ENCODE measurements around the gene MYOM1. TPM values are rescaled to one million over a fixed set of nuclear protein-coding genes. Genes with fewer than 3 reads are reported as not detected.

Gene MYOM1
- total and polyA plus RNA-seq, 2 donors (not counting 3 experiments of a cell fraction or from before 2014, with no cell fraction given), result 0.08 TPM; not detected in 1

GRCh38 chr18:3086871-3087270, 132.9 kb downstream of the MYOM1 start:
- no TSS peak for BruUV-seq (replicated peaks)
- CTCF ChIA-PET, result interaction anchor here (0.9 to 4.5 kb wide), 2 partner anchors 24 to 65 kb away, joined by 3 to 39 read pairs; no protein-coding TSS in a partner anchor
- no peaks in the 10 kb centered on the region for H3K79me2 ChIP-seq (ENCODE audit: control insufficient read depth, insufficient read depth, low read length)
- FAIRE-seq (no peak), DNase-seq (ENCODE audit: low read depth, low spot score) (no peak)
- H3K27me3 ChIP-seq (ENCODE audit: control insufficient read depth in 2 of 2, insufficient read depth in 2 of 2, low read length in 2 of 2), result no peaks in the 10 kb centered on the region
- no peak overlapping the region for H3K9ac ChIP-seq (replicated peaks; ENCODE audit: extremely low read depth, insufficient read depth, low read length)
- intact Hi-C loops (cut with micrococcal nuclease) (no loop called here), dilution Hi-C loops (cut with MboI; ENCODE audit: extremely low pct_ligation_motif_present, low sequenced_read_pairs) (no loop called here)
- H3K9me1 ChIP-seq (replicated peaks; ENCODE audit: control insufficient read depth, extremely low read depth, insufficient read depth, low read length), result no peaks in the 10 kb centered on the region
- H3K4me1 ChIP-seq (ENCODE audit: control insufficient read depth, extremely low read depth, insufficient read depth, low read length), result peaks cover 27% of the 10 kb centered on the region
- no peak overlapping the region for H3K27ac ChIP-seq (ENCODE audit: insufficient read depth, low read depth, low read length)
- no peaks in the 10 kb centered on the region for H3K36me3 ChIP-seq (ENCODE audit: control insufficient read depth in 2 of 2, extremely low read depth in 1 of 2, insufficient read depth in 2 of 2, low read length in 2 of 2)
- TF ChIP-seq POLR2A (IDR thresholded peaks at IDR 0.05; ENCODE audit: low read depth, low read length) (no peak), JUN (IDR thresholded peaks at IDR 0.05; ENCODE audit: borderline replicate concordance, insufficient read depth, insufficient read length, low read depth) (no peak), GATA2 (IDR thresholded peaks at IDR 0.05; ENCODE audit: insufficient read depth, insufficient read length, low read depth, low read length) (no peak), MYC (IDR thresholded peaks at IDR 0.05; ENCODE audit: low read depth, low read length) (no peak), CTCF (IDR thresholded peaks at IDR 0.05; ENCODE audit: extremely low read depth in 1 of 2, insufficient read depth in 1 of 2, low read depth in 1 of 2, low read length in 2 of 2) (no peak), EZH2 (IDR thresholded peaks at IDR 0.05; ENCODE audit: borderline replicate concordance, low read depth, low read length, severe bottlenecking) (no peak), FOS (IDR thresholded peaks at IDR 0.05; ENCODE audit: borderline replicate concordance, insufficient read depth, low read length) (no peak), POLR2AphosphoS5 (IDR thresholded peaks at IDR 0.05; ENCODE audit: insufficient read depth, low read depth, low read length) (no peak)
- TF ChIP-seq, protein P1, sequence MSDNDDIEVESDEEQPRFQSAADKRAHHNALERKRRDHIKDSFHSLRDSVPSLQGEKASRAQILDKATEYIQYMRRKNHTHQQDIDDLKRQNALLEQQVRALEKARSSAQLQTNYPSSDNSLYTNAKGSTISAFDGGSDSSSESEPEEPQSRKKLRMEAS (IDR thresholded peaks at IDR 0.05; ENCODE audit: insufficient read depth, insufficient read length), result no peak
- no peaks in the 10 kb centered on the region for H4K20me1 ChIP-seq (replicated peaks; ENCODE audit: control insufficient read depth, extremely low read depth, insufficient read depth, low read length)
- H2AFZ ChIP-seq (ENCODE audit: low read depth, low read length), result no peak overlapping the region
- no peak overlapping the region for H3K4me3 ChIP-seq (replicated peaks in 1 of 3; ENCODE audit: insufficient read depth in 1 of 3, low read depth in 1 of 3, low read length in 3 of 3)
- no peaks in the 10 kb centered on the region for H3K9me3 ChIP-seq (replicated peaks; ENCODE audit: control insufficient read depth, insufficient read depth, low read length)
- H3K4me2 ChIP-seq (ENCODE audit: insufficient read depth, low read length), result no peak overlapping the region
- POLR2A ChIA-PET, result no interaction called here
